HFFc6 (cell line): ENCODE results near the gene ZNF496. TPM values are rescaled to one million over a fixed set of nuclear protein-coding genes. Genes with fewer than 3 reads are reported as not detected.
"Not testable (repeated sequence)": the region's sequence is repeated elsewhere in the genome, so short reads cannot be mapped to it uniquely, and the experiment has no call there.

Experiments used
- DNase-seq: peaks from one replicate; pipeline ENCODE4 v3.0.0-alpha.2; 2018
- H3K27ac Mint-ChIP-seq: 2 replicates; pipeline ENCODE4 v1.8.0; 2020; ENCODE audit warnings: mild to moderate bottlenecking, mixed read lengths
- H3K27me3 Mint-ChIP-seq: 2 replicates; pipeline ENCODE4 v1.8.0; 2021; ENCODE audit warnings: mild to moderate bottlenecking, moderate library complexity, mixed read lengths; ENCODE audit not compliant: insufficient read depth
- H3K36me3 Mint-ChIP-seq: 2 replicates; pipeline ENCODE4 v1.8.0; 2021; ENCODE audit warnings: low read depth, mixed read lengths
- H3K4me1 Mint-ChIP-seq: 2 replicates; pipeline ENCODE4 v1.8.0; 2020; ENCODE audit warnings: low read depth, mixed read lengths
- H3K4me3 Mint-ChIP-seq: 2 replicates; pipeline ENCODE4 v1.8.0; 2020; ENCODE audit warnings: mild to moderate bottlenecking, moderate library complexity, mixed read lengths
- H3K9me3 Mint-ChIP-seq: 2 replicates; pipeline ENCODE4 v1.8.0; 2020; ENCODE audit warnings: mild to moderate bottlenecking, mixed read lengths
- CTCF ChIP-seq: fragments of 200-600 bp; sonication (generic); IDR thresholded peaks from 2 replicates; pipeline ENCODE4 v1.5.0; 2021; ENCODE audit warnings: antibody characterized with exemption, mild to moderate bottlenecking
- total RNA-seq, 6 experiments: library from RNA; stranded (reverse); fragmentation: NEBNext Ultra II Directional; extraction: Animal tissue kit (Norgen Biotek cat#: 25700); gene quantifications; 2 replicates in 1 of 6; 3 replicates in 5 of 6; pipeline ENCODE4 v1.2.3, GENCODE V29; 2021

The ZNF496 gene
- total RNA-seq, 6 experiments from 2014 or later: 13.7 to 19.9 (median 17.1) TPM

- peak overlapping the region; percentile 72; the same call in 1 of the 2 replicates for H3K4me3 Mint-ChIP-seq
- peaks cover 9% of the 10 kb centered on the region for H3K27me3 Mint-ChIP-seq
- H3K9me3 Mint-ChIP-seq: peaks cover 5% of the 10 kb centered on the region
- H3K36me3 Mint-ChIP-seq: peaks cover 5% of the 10 kb centered on the region; the same call in 1 of the 2 replicates
- no peak for DNase-seq
- no peak for TF ChIP-seq CTCF
- peaks cover 51% of the 10 kb centered on the region for H3K4me1 Mint-ChIP-seq
- H3K27ac Mint-ChIP-seq: peak overlapping the region; percentile 46; the same call in 1 of the 2 replicates
These were observed 28.6 kb upstream of the ZNF496 start for GRCh38 chr1:247360116-247360898.

- no peak for TF ChIP-seq CTCF
- Mint-ChIP-seq H3K4me1 (peaks cover 51% of the 10 kb centered on the region), H3K27me3 (peaks cover 6% of the 10 kb centered on the region), H3K4me3 (peak overlapping the region; percentile 72; the same call in 1 of the 2 replicates), H3K36me3 (no peaks in the 10 kb centered on the region), H3K27ac (no peak overlapping the region; the same call in 1 of the 2 replicates), H3K9me3 (no peaks in the 10 kb centered on the region)
- DNase-seq: no peak
These were observed 27.9 kb upstream of the ZNF496 start for GRCh38 chr1:247359559-247359958.

- Mint-ChIP-seq H3K4me1 (peaks cover 51% of the 10 kb centered on the region), H3K27me3 (peaks cover 5% of the 10 kb centered on the region), H3K4me3 (no peak overlapping the region), H3K27ac (no peak overlapping the region), H3K36me3 (no peaks in the 10 kb centered on the region), H3K9me3 (no peaks in the 10 kb centered on the region)
- no peak for DNase-seq
- no peak for TF ChIP-seq CTCF
These were observed 27.3 kb upstream of the ZNF496 start for GRCh38 chr1:247358920-247359319.

- Mint-ChIP-seq H3K27ac (peak overlapping the region; percentile 48; the same call in 1 of the 2 replicates), H3K9me3 (no peaks in the 10 kb centered on the region), H3K4me3 (no peak overlapping the region; the same call in 1 of the 2 replicates), H3K27me3 (peaks cover 5% of the 10 kb centered on the region), H3K4me1 (peaks cover 51% of the 10 kb centered on the region), H3K36me3 (no peaks in the 10 kb centered on the region)
- no peak for TF ChIP-seq CTCF
- no peak for DNase-seq
These were observed 26.1 kb upstream of the ZNF496 start for GRCh38 chr1:247357781-247358211.

- no peaks in the 10 kb centered on the region for H3K36me3 Mint-ChIP-seq
- H3K27ac Mint-ChIP-seq: peak overlapping the region; percentile 48; the same call in 1 of the 2 replicates
- H3K4me1 Mint-ChIP-seq: peaks cover 51% of the 10 kb centered on the region
- H3K4me3 Mint-ChIP-seq: peak overlapping the region; percentile 25; the same call in 1 of the 2 replicates
- no peak for TF ChIP-seq CTCF
- no peaks in the 10 kb centered on the region for H3K9me3 Mint-ChIP-seq
- H3K27me3 Mint-ChIP-seq: peaks cover 5% of the 10 kb centered on the region
- no peak for DNase-seq
These were observed 25.5 kb upstream of the ZNF496 start for GRCh38 chr1:247357052-247357780.

GRCh38 chr1:247355160-247355559 lies 23.5 kb upstream of the ZNF496 start:
- not testable (repeated sequence) for H3K9me3 Mint-ChIP-seq, H3K27ac Mint-ChIP-seq, DNase-seq

More at GRCh38 chr1:247355160-247355559, 23.5 kb upstream of the ZNF496 start:
- H3K4me1 Mint-ChIP-seq: peaks cover 37% of the 10 kb centered on the region
- H3K4me3 Mint-ChIP-seq, H3K36me3 Mint-ChIP-seq, H3K27me3 Mint-ChIP-seq: not testable (repeated sequence)
